Transverse colon (tissue), 4 donors: ENCODE results near the gene MAN1C1. TPM values are rescaled to one million over a fixed set of nuclear protein-coding genes. Genes with fewer than 3 reads are reported as not detected.

Experiments
- DNase-seq: peaks from one replicate; pipeline ENCODE4 v3.0.0-alpha.2; 2019
- H3K27ac ChIP-seq, 4 donors: fragments of 200-600 bp; sonication (generic); 2 replicates each; pipeline ENCODE4 v1.5.1; 2016 to 2018; ENCODE audit warnings: inconsistent platforms in 4 of 4
- H3K27me3 ChIP-seq: fragments of 200-600 bp; sonication (generic); 2 replicates; pipeline ENCODE4 v1.5.1; 2017; ENCODE audit warnings: inconsistent platforms
- H3K36me3 ChIP-seq, 4 donors: fragments of 200-600 bp; sonication (generic); 2 replicates each; pipeline ENCODE4 v1.5.1; 2017 to 2019; ENCODE audit warnings: inconsistent platforms in 4 of 4
- H3K4me1 ChIP-seq, 4 donors: fragments of 200-600 bp; sonication (generic); 2 replicates each; pipeline ENCODE4 v1.5.1; 2017 to 2020; ENCODE audit warnings: inconsistent platforms in 4 of 4
- H3K4me3 ChIP-seq, 4 donors: fragments of 200-600 bp; sonication (generic); 1 replicate in 1 of 4; 2 replicates in 3 of 4; pipeline versions ENCODE4 v1.5.1 to v1.6.1; 2017 to 2019; ENCODE audit warnings: inconsistent platforms in 4 of 4
- H3K9me3 ChIP-seq, 2 donors: fragments of 200-600 bp; sonication (generic); 2 replicates each; pipeline ENCODE4 v1.5.1; 2017 to 2019; ENCODE audit warnings: inconsistent platforms in 2 of 2
- EP300 ChIP-seq: sonication (generic); formaldehyde crosslinking; IDR thresholded peaks from one replicate; pipeline ENCODE4 v1.6.1; 2017; ENCODE audit warnings: antibody characterized with exemption, low read depth
- POLR2A ChIP-seq: fragments of 450-650 bp; IDR thresholded peaks from one replicate; pipeline ENCODE4 v1.6.1; 2016; ENCODE audit warnings: antibody characterized with exemption, mild to moderate bottlenecking, moderate library complexity
- POLR2AphosphoS5 ChIP-seq, 3 donors: sonication (generic); formaldehyde crosslinking; IDR thresholded peaks; one replicate each; pipeline ENCODE4 v1.6.1; 2016; ENCODE audit warnings: antibody characterized with exemption in 3 of 3
- WGBS, 2 donors: methylation state at CpG; one replicate each; pipeline ENCODE4 v1.1.5; 2018; ENCODE audit warnings: low coverage in 1 of 2; 5-methylcytosine and 5-hydroxymethylcytosine counted together
- in situ Hi-C, 4 donors: fragments of 200-750 bp; cut with MboI; loops; one replicate each; pipeline versions ENCODE4 v1.15.0 to v1.15.1; 2017; ENCODE audit warnings: low sequenced_read_pairs in 3 of 4, low pct_ligation_motif_present in 1 of 4, low pct_unique_long_range_greater_than_20kb in 1 of 4
- intact Hi-C: fragments of 100-400 bp; cut with DNase I; formaldehyde crosslinking; loops from one replicate; pipeline ENCODE4 v1.15.1; 2023; ENCODE audit warnings: low total_unique reads
- total RNA-seq, 4 donors: library from RNA; depleted of rRNA; stranded (reverse); fragments of >200 nt; gene quantifications; one replicate each; pipeline ENCODE4 v1.1.0, GENCODE V29; 2016
- TF ChIP-seq, protein P1 (sequence below), 5 experiments: fragments of 200-600 bp in 3 of 5; fragments of 450-650 bp in 2 of 5; sonication (generic) in 3 of 5; IDR thresholded peaks; 1 replicate in 2 of 5; 2 replicates in 3 of 5; pipeline ENCODE4 v1.5.1; 2016 to 2017; ENCODE audit warnings: antibody characterized with exemption in 5 of 5, inconsistent platforms in 3 of 5, mild to moderate bottlenecking in 2 of 5, moderate library complexity in 1 of 5

The MAN1C1 gene
- total RNA-seq, 4 donors from 2014 or later: 2.4 to 6.8 (median 4.3) TPM

- intact Hi-C loops: no loop called here
- TF ChIP-seq POLR2A (no peak), EP300 (no peak), POLR2AphosphoS5 (IDR thresholded peaks at IDR 0.05) (no peak)
- TF ChIP-seq, protein P1, sequence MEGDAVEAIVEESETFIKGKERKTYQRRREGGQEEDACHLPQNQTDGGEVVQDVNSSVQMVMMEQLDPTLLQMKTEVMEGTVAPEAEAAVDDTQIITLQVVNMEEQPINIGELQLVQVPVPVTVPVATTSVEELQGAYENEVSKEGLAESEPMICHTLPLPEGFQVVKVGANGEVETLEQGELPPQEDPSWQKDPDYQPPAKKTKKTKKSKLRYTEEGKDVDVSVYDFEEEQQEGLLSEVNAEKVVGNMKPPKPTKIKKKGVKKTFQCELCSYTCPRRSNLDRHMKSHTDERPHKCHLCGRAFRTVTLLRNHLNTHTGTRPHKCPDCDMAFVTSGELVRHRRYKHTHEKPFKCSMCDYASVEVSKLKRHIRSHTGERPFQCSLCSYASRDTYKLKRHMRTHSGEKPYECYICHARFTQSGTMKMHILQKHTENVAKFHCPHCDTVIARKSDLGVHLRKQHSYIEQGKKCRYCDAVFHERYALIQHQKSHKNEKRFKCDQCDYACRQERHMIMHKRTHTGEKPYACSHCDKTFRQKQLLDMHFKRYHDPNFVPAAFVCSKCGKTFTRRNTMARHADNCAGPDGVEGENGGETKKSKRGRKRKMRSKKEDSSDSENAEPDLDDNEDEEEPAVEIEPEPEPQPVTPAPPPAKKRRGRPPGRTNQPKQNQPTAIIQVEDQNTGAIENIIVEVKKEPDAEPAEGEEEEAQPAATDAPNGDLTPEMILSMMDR (IDR thresholded peaks at IDR 0.05): no peak
- Histone ChIP-seq H3K9me3 (no peaks in the 10 kb centered on the region), H3K27ac (no peak overlapping the region), H3K4me3 (no peak overlapping the region), H3K36me3 (no peaks in the 10 kb centered on the region), H3K27me3 (no peaks in the 10 kb centered on the region), H3K4me1 (peaks cover 5 to 10% (median 8%) of the 10 kb centered on the region in 4 donors)
- in situ Hi-C loops: no loop called here
- DNase-seq: no peak
- WGBS, 2 donors: 89 to 100% methylated on average over 2 to 9 of the region's 9 CpGs
Observed at GRCh38 chr1:25668931-25669573, 52.5 kb downstream of the MAN1C1 start.

GRCh38 chr1:25669781-25670567 is 53.4 kb downstream of the MAN1C1 start:
- Histone ChIP-seq H3K27ac (no peak overlapping the region), H3K4me3 (no peak overlapping the region), H3K27me3 (no peaks in the 10 kb centered on the region), H3K9me3 (no peaks in the 10 kb centered on the region), H3K4me1 (peaks cover 5 to 10% (median 8%) of the 10 kb centered on the region in 4 donors), H3K36me3 (no peaks in the 10 kb centered on the region)
- WGBS, 2 donors: 93 to 100% methylated on average over 1 to 4 of the region's 4 CpGs
- intact Hi-C loops (no loop called here), in situ Hi-C loops (no loop called here)
- no peak for DNase-seq
- TF ChIP-seq POLR2A: no peak
- TF ChIP-seq, protein P1 (IDR thresholded peaks at IDR 0.05): no peak
- no peak for TF ChIP-seq POLR2AphosphoS5 (IDR thresholded peaks at IDR 0.05)
- TF ChIP-seq EP300: no peak

GRCh38 chr1:25671929-25672328 is 55.3 kb downstream of the MAN1C1 start:
- intact Hi-C loops (no loop called here), in situ Hi-C loops (no loop called here)
- no peaks in the 10 kb centered on the region for H3K36me3 ChIP-seq
- no peak overlapping the region for H3K4me3 ChIP-seq
- TF ChIP-seq POLR2AphosphoS5 (IDR thresholded peaks at IDR 0.05) (no peak), POLR2A (no peak), EP300 (no peak)
- TF ChIP-seq, protein P1 (IDR thresholded peaks at IDR 0.05): no peak
- DNase-seq: no peak
- WGBS, 2 donors: 92 to 100% methylated on average over 3 of the region's 3 CpGs
- peaks cover 5 to 16% (median 8%) of the 10 kb centered on the region in 4 donors for H3K4me1 ChIP-seq
- no peak overlapping the region for H3K27ac ChIP-seq
- H3K27me3 ChIP-seq: no peaks in the 10 kb centered on the region
- no peaks in the 10 kb centered on the region for H3K9me3 ChIP-seq

- in situ Hi-C loops: no loop called here
- no peaks in the 10 kb centered on the region for H3K36me3 ChIP-seq
- TF ChIP-seq POLR2A (no peak), EP300 (no peak), POLR2AphosphoS5 (IDR thresholded peaks at IDR 0.05) (no peak)
- TF ChIP-seq, protein P1 (IDR thresholded peaks at IDR 0.05): no peak
- H3K4me1 ChIP-seq: peaks cover 2 to 10% (median 4%) of the 10 kb centered on the region in 4 donors
- intact Hi-C loops: no loop called here
- H3K4me3 ChIP-seq: no peak overlapping the region
- no peaks in the 10 kb centered on the region for H3K27me3 ChIP-seq
- H3K27ac ChIP-seq: no peak overlapping the region
- 83 to 84% methylated on average over 5 to 13 of the region's 13 CpGs for WGBS, 2 donors
- no peak for DNase-seq
- H3K9me3 ChIP-seq: no peaks in the 10 kb centered on the region
Observed at GRCh38 chr1:25672763-25673409, 56.3 kb downstream of the MAN1C1 start.
